OCI-LY1 (cell line): Measurements from ENCODE around the gene CLEC9A.

Source experiments
- CTCF ChIP-seq: fragments of 200-600 bp; sonication (generic), shearing (Covaris generic); IDR thresholded peaks from 2 replicates; pipeline ENCODE4 v1.5.1; 2017; ENCODE audit warnings: mild to moderate bottlenecking, antibody characterized with exemption, low read length, moderate library complexity, mixed read lengths
- EZH2 ChIP-seq: fragments of 200-600 bp; sonication (generic), shearing (Covaris generic); IDR thresholded peaks from 2 replicates; pipeline ENCODE4 v1.8.0; 2017; ENCODE audit warnings: borderline replicate concordance, mixed run types, mild to moderate bottlenecking, antibody characterized with exemption, low read length, moderate library complexity, mixed read lengths

GRCh38 chr12:10069976-10070375, 39.5 kb downstream of the CLEC9A start:
- TF ChIP-seq CTCF (no peak), EZH2 (no peak)
